ENCODE measurements around the gene SZT2. TPM values are rescaled to one million over a fixed set of nuclear protein-coding genes. Genes with fewer than 3 reads are reported as not detected.
"Not testable (repeated sequence)": the region's sequence is repeated elsewhere in the genome, so short reads cannot be mapped to it uniquely, and the experiment has no call there.

Gene SZT2
- total and polyA plus RNA-seq, 2 donors: 8.8 to 19.9 TPM

- 93% methylated on average over 2 of the region's 2 CpGs for WGBS
- Histone ChIP-seq H3K4me1 (ENCODE audit: control insufficient read depth in 2 of 2, insufficient read depth in 2 of 2, low read length in 2 of 2) (no peaks in the 10 kb centered on the region), H3K36me3 (ENCODE audit: control insufficient read depth in 2 of 2, insufficient read depth in 2 of 2, low read length in 1 of 2) (no peaks in the 10 kb centered on the region), H3K27me3 (ENCODE audit: control insufficient read depth in 2 of 2, insufficient read depth in 1 of 2, low read length in 1 of 2) (no peaks in the 10 kb centered on the region), H3K9me3 (ENCODE audit: control insufficient read depth in 2 of 2, insufficient read depth in 1 of 2, low read length in 1 of 2) (no peaks in the 10 kb centered on the region), H3K4me3 (ENCODE audit: low read length in 2 of 2) (no peak overlapping the region), H3K27ac (ENCODE audit: low read depth in 1 of 2, low read length in 1 of 2) (no peak overlapping the region)
- no peak for DNase-seq (ENCODE audit: low read depth in 6 of 9, low spot score in 9 of 9)
Measured at GRCh38 chr1:43463479-43463878, 73.8 kb downstream of the SZT2 start.

DNA sequence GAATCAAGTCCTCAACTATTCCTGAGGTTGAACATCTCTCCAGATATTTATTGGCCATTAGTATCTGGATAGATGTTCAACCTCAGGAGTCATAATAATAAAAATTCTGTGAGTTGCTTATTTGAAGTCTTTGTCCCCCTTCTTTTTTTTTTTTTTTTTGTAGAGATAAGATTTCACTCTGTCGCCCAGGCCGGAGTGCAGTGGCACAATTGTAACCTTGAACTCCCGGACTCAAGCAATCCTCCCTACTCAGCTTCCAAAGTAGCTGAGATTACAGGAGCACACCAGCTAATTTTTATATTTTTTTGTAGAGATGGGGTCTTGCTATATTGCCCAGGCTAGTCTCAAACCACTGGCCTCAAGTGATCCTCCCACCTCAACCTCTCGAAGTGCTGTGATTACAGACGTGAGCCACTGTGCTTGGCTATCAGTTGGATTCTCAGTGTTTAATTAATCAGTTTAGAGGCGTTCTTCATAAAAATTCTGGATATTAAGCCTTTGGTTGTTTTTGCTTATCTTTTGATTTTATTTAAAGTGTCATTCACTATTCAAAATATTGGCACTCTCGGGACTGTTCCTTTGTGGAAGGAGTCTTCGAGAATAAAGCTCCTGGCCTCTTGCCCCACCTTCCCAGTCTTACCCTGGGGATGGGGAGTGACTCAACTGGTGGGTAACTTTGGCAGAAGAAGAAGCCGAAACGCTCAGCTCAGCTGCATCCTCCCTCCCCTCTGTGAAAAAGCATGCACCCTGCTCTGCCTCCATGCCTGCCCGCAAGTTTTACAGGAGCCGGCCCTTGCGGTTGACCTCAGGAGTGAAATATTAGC, 75.2 kb downstream of the SZT2 start:
- 91% methylated on average over 13 of the region's 13 CpGs for WGBS
- peaks cover 0 to 2% of the 10 kb centered on the region in 2 donors for H3K9me3 ChIP-seq (ENCODE audit: control insufficient read depth in 2 of 2, insufficient read depth in 1 of 2, low read length in 1 of 2)
- no peak for DNase-seq (ENCODE audit: low read depth in 6 of 9, low spot score in 9 of 9)
- H3K27ac ChIP-seq (ENCODE audit: low read depth in 1 of 2, low read length in 1 of 2): no peak overlapping the region
- no peak overlapping the region for H3K4me3 ChIP-seq (ENCODE audit: low read length in 2 of 2)
- no peaks in the 10 kb centered on the region for H3K4me1 ChIP-seq (ENCODE audit: control insufficient read depth in 2 of 2, insufficient read depth in 2 of 2, low read length in 2 of 2)
- no peaks in the 10 kb centered on the region for H3K27me3 ChIP-seq (ENCODE audit: control insufficient read depth in 2 of 2, insufficient read depth in 1 of 2, low read length in 1 of 2)
- no peaks in the 10 kb centered on the region for H3K36me3 ChIP-seq (ENCODE audit: control insufficient read depth in 2 of 2, insufficient read depth in 2 of 2, low read length in 1 of 2)

- Histone ChIP-seq H3K4me3 (ENCODE audit: low read length in 2 of 2) (no peak overlapping the region), H3K9me3 (ENCODE audit: control insufficient read depth in 2 of 2, insufficient read depth in 1 of 2, low read length in 1 of 2) (peaks cover 0 to 2% of the 10 kb centered on the region in 2 donors), H3K27ac (ENCODE audit: low read depth in 1 of 2, low read length in 1 of 2) (no peak overlapping the region), H3K36me3 (ENCODE audit: control insufficient read depth in 2 of 2, insufficient read depth in 2 of 2, low read length in 1 of 2) (no peaks in the 10 kb centered on the region), H3K27me3 (ENCODE audit: control insufficient read depth in 2 of 2, insufficient read depth in 1 of 2, low read length in 1 of 2) (no peaks in the 10 kb centered on the region), H3K4me1 (ENCODE audit: control insufficient read depth in 2 of 2, insufficient read depth in 2 of 2, low read length in 2 of 2) (no peaks in the 10 kb centered on the region)
- 94% methylated on average over 3 of the region's 3 CpGs for WGBS
- DNase-seq (ENCODE audit: low read depth in 6 of 9, low spot score in 9 of 9): no peak
Measured at GRCh38 chr1:43465505-43466067, 75.9 kb downstream of the SZT2 start.

GRCh38 chr1:43466403-43466802, 76.7 kb downstream of the SZT2 start:
- H3K27me3 ChIP-seq (ENCODE audit: control insufficient read depth in 2 of 2, insufficient read depth in 1 of 2, low read length in 1 of 2): no peaks in the 10 kb centered on the region
- H3K4me1 ChIP-seq (ENCODE audit: control insufficient read depth in 2 of 2, insufficient read depth in 2 of 2, low read length in 2 of 2): no peaks in the 10 kb centered on the region
- no peak for DNase-seq (ENCODE audit: low read depth in 6 of 9, low spot score in 9 of 9)
- no peaks in the 10 kb centered on the region for H3K36me3 ChIP-seq (ENCODE audit: control insufficient read depth in 2 of 2, insufficient read depth in 2 of 2, low read length in 1 of 2)
- WGBS: 37% methylated on average over 2 of the region's 2 CpGs
- peaks cover 0 to 2% of the 10 kb centered on the region in 2 donors for H3K9me3 ChIP-seq (ENCODE audit: control insufficient read depth in 2 of 2, insufficient read depth in 1 of 2, low read length in 1 of 2)
- no peak overlapping the region for H3K4me3 ChIP-seq (ENCODE audit: low read length in 2 of 2)
- no peak overlapping the region for H3K27ac ChIP-seq (ENCODE audit: low read depth in 1 of 2, low read length in 1 of 2)

DNA sequence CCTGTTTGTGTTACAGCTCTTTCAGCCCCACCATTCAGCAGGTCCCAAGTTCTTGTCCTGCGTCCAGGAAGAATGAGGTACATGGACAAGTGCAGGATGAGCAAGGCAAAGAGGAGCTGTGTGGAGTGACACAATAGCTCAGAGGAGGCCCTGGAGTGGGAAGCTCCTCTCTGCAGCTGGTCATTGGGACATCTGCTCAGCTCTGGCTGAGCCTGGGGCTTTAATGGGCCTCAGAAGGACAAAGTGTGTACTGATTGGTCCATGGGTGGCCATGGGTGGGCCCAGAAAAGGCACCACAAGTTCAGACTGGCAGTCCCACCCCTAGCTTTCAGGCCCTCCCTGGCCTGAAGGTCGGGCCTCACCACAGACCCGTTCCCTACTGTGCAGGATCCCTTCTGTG, 78.7 kb downstream of the SZT2 start:
- Histone ChIP-seq H3K4me3 (ENCODE audit: low read length in 2 of 2) (no peak overlapping the region), H3K9me3 (ENCODE audit: control insufficient read depth in 2 of 2, insufficient read depth in 1 of 2, low read length in 1 of 2) (peaks cover 0 to 2% of the 10 kb centered on the region in 2 donors), H3K27me3 (ENCODE audit: control insufficient read depth in 2 of 2, insufficient read depth in 1 of 2, low read length in 1 of 2) (no peaks in the 10 kb centered on the region), H3K4me1 (ENCODE audit: control insufficient read depth in 2 of 2, insufficient read depth in 2 of 2, low read length in 2 of 2) (no peaks in the 10 kb centered on the region), H3K27ac (ENCODE audit: low read depth in 1 of 2, low read length in 1 of 2) (no peak overlapping the region), H3K36me3 (ENCODE audit: control insufficient read depth in 2 of 2, insufficient read depth in 2 of 2, low read length in 1 of 2) (no peaks in the 10 kb centered on the region)
- WGBS: 93% methylated on average over 3 of the region's 3 CpGs
- DNase-seq (ENCODE audit: low read depth in 6 of 9, low spot score in 9 of 9): no peak

DNA sequence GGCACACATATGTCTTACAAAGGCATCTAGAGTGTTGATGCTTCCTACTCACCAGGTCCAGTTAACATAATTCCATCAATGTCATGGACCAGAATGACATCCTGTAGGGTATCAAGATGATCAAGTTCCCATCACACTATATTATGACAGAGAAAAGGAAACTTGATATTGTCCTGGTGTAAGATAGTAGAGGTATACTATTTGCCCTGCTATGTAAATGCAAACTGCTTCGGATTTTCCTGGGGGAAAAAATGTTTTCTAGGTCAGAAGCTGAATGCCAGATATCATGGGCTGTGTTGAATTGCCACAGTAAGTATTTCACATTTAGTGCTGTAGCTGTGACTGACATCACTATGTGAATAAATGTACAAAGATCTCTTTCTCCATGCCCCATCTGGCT, 80.2 kb downstream of the SZT2 start:
- H3K9me3 ChIP-seq (ENCODE audit: control insufficient read depth in 2 of 2, insufficient read depth in 1 of 2, low read length in 1 of 2): peaks cover 0 to 2% of the 10 kb centered on the region in 2 donors
- WGBS: 91% methylated on average over 1 of the region's 1 CpG
- no peak overlapping the region for H3K27ac ChIP-seq (ENCODE audit: low read depth in 1 of 2, low read length in 1 of 2)
- no peak overlapping the region for H3K4me3 ChIP-seq (ENCODE audit: low read length in 2 of 2)
- no peak for DNase-seq (ENCODE audit: low read depth in 6 of 9, low spot score in 9 of 9)
- H3K27me3 ChIP-seq (ENCODE audit: control insufficient read depth in 2 of 2, insufficient read depth in 1 of 2, low read length in 1 of 2): no peaks in the 10 kb centered on the region
- no peaks in the 10 kb centered on the region for H3K36me3 ChIP-seq (ENCODE audit: control insufficient read depth in 2 of 2, insufficient read depth in 2 of 2, low read length in 1 of 2)
- H3K4me1 ChIP-seq (ENCODE audit: control insufficient read depth in 2 of 2, insufficient read depth in 2 of 2, low read length in 2 of 2): no peaks in the 10 kb centered on the region

DNA sequence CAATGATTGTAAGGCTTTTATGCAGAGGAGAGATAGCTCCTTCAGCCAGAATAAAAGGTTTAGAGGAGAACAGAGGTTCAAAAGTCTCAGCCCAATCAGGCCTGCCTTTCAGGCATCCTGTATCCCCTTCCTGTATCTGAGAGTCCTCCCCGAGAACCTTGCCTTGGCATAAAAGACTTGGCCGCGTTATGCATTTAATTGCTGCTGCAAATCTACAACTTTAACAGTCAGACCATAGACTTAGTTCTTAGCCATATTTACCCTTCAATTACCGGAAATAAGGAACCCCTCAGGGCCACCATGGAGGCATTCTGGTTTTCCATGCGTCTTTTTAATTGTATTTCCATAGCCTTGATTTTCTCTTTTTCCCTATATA, 82.4 kb downstream of the SZT2 start:
- Histone ChIP-seq H3K27me3 (ENCODE audit: control insufficient read depth in 2 of 2, insufficient read depth in 1 of 2, low read length in 1 of 2) (peaks cover 0 to 2% of the 10 kb centered on the region in 2 donors), H3K27ac (ENCODE audit: low read depth in 1 of 2, low read length in 1 of 2) (no peak overlapping the region), H3K4me1 (ENCODE audit: control insufficient read depth in 2 of 2, insufficient read depth in 2 of 2, low read length in 2 of 2) (no peaks in the 10 kb centered on the region), H3K9me3 (ENCODE audit: control insufficient read depth in 2 of 2, insufficient read depth in 1 of 2, low read length in 1 of 2) (peaks cover 0 to 2% of the 10 kb centered on the region in 2 donors), H3K4me3 (ENCODE audit: low read length in 2 of 2) (no peak overlapping the region), H3K36me3 (ENCODE audit: control insufficient read depth in 2 of 2, insufficient read depth in 2 of 2, low read length in 1 of 2) (no peaks in the 10 kb centered on the region)
- WGBS: 95% methylated on average over 5 of the region's 5 CpGs
- DNase-seq (ENCODE audit: low read depth in 6 of 9, low spot score in 9 of 9): no peak

DNA sequence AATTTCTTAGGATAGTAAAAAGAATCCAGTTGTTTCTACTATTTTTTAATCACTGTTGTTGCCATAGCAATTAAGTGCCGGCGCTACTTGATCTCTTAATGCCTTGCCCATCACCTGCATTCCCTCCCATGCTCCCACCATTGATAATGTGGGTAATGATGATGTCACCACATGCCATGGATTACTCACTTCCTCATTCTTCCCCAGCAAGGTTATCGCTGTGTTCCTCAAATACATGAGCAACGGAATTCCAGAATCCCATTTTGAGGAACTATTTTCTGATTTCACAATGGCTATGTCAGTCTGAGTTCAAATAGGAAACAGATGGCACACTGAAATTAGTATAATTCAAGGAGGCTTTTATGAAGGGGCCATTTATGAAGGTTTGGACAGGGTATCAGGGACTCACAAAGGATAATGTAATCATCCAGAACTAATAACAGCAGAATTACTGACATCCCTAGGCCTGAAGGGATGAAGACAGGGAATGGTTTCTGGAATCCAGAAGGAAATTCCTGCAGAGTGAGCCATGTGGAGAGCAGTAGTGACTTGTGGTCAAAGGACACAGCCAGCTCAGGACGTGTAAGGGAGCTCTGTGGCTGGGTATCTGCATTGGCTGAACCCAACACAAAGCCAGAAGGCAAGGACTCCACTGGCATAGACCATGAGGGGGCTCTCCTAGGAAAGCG, 82.9 kb downstream of the SZT2 start:
- H3K27ac ChIP-seq (ENCODE audit: low read depth in 1 of 2, low read length in 1 of 2); H3K4me1 ChIP-seq (ENCODE audit: control insufficient read depth in 2 of 2, insufficient read depth in 2 of 2, low read length in 2 of 2); H3K27me3 ChIP-seq (ENCODE audit: control insufficient read depth in 2 of 2, insufficient read depth in 1 of 2, low read length in 1 of 2); H3K9me3 ChIP-seq (ENCODE audit: control insufficient read depth in 2 of 2, insufficient read depth in 1 of 2, low read length in 1 of 2); H3K4me3 ChIP-seq (ENCODE audit: low read length in 2 of 2); DNase-seq (ENCODE audit: low read depth in 6 of 9, low spot score in 9 of 9); H3K36me3 ChIP-seq (ENCODE audit: control insufficient read depth in 2 of 2, insufficient read depth in 2 of 2, low read length in 1 of 2): not testable (repeated sequence)
- whole genome bisulfite sequencing: 87% methylated on average over 5 of the region's 6 CpGs

- H3K4me3 ChIP-seq (ENCODE audit: low read length in 2 of 2): no peak overlapping the region
- DNase-seq (ENCODE audit: low read depth in 6 of 9, low spot score in 9 of 9): no peak
- H3K27me3 ChIP-seq (ENCODE audit: control insufficient read depth in 2 of 2, insufficient read depth in 1 of 2, low read length in 1 of 2): peaks cover 0 to 2% of the 10 kb centered on the region in 2 donors
- H3K9me3 ChIP-seq (ENCODE audit: control insufficient read depth in 2 of 2, insufficient read depth in 1 of 2, low read length in 1 of 2): peaks cover 0 to 2% of the 10 kb centered on the region in 2 donors
- H3K27ac ChIP-seq (ENCODE audit: low read depth in 1 of 2, low read length in 1 of 2): no peak overlapping the region
- no peaks in the 10 kb centered on the region for H3K36me3 ChIP-seq (ENCODE audit: control insufficient read depth in 2 of 2, insufficient read depth in 2 of 2, low read length in 1 of 2)
- 93% methylated on average over 4 of the region's 4 CpGs for WGBS
- no peaks in the 10 kb centered on the region for H3K4me1 ChIP-seq (ENCODE audit: control insufficient read depth in 2 of 2, insufficient read depth in 2 of 2, low read length in 2 of 2)
Measured at GRCh38 chr1:43473463-43473862, 83.8 kb downstream of the SZT2 start.
